Glomerular visceral epithelial cell (primary cell): ENCODE data around the gene CD300E.
"Not testable (repeated sequence)": the region's sequence is repeated elsewhere in the genome, so short reads cannot be mapped to it uniquely, and the experiment has no call there.

Experiments used
- DNase-seq: peaks from one replicate; pipeline ENCODE4 v3.0.0-alpha.2; 2016; ENCODE audit errors: extremely low spot score

The CD300E gene

GRCh38 chr17:74623693-74624093 is at the start of gene CD300E:
Gene CD300E (minus strand): TSS chr17:74623738. CDS start chr17:74623621, 117 bp downstream.
- no peak for DNase-seq

- peak; percentile 61 for DNase-seq
Measured at GRCh38 chr17:74671031-74671771, 47.7 kb upstream of the CD300E start.

GRCh38 chr17:74670329-74670728 is 46.8 kb upstream of the CD300E start:
- no peak for DNase-seq

- no peak for DNase-seq
Measured at GRCh38 chr17:74663561-74663960, 40.0 kb upstream of the CD300E start.

- no peak for DNase-seq
Measured at GRCh38 chr17:74659889-74660288, 36.4 kb upstream of the CD300E start.

DNA sequence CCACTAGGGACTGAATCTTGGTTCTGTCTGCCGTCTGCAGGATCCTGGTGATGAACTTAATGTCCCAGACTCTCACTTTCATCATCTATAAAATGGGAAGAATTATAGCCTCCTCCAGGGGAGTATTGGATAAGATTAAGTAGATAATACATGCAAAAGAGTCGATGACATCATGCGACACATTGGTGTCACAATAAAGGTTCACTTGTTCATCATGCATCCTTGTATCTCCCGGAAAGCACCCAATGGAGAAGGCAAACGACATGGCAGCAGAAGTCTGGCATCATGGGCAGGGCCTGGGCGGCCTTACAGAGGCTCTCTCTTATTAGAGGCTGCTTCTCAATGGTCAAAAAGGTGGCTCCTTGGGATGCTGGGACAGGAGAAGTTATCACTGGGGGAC is 35.1 kb upstream of the CD300E start:
- DNase-seq = no peak

DNA sequence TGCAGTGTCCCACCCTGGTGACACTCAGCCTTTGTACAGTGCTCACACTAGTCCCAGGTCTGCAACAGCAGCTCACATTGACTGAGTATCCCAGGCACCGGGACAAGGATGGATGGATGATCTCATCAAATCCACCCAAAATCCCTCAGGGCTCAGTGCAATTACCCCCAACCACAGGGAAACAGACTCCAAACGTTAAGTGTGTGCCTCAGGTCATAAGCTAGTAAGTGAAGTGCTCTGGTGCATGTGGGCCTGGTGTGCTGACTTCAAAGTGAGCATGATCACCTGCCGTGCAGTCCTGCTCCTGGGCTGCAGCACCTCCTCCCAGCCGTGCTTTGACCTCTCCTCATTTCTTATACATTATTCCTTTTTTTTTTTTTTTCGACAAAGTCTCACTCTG is 31.2 kb upstream of the CD300E start:
- DNase-seq = no peak

GRCh38 chr17:74652020-74652419 is 28.5 kb upstream of the CD300E start:
- no peak for DNase-seq

- no peak for DNase-seq
Measured at GRCh38 chr17:74649909-74650308, 26.4 kb upstream of the CD300E start.

DNA sequence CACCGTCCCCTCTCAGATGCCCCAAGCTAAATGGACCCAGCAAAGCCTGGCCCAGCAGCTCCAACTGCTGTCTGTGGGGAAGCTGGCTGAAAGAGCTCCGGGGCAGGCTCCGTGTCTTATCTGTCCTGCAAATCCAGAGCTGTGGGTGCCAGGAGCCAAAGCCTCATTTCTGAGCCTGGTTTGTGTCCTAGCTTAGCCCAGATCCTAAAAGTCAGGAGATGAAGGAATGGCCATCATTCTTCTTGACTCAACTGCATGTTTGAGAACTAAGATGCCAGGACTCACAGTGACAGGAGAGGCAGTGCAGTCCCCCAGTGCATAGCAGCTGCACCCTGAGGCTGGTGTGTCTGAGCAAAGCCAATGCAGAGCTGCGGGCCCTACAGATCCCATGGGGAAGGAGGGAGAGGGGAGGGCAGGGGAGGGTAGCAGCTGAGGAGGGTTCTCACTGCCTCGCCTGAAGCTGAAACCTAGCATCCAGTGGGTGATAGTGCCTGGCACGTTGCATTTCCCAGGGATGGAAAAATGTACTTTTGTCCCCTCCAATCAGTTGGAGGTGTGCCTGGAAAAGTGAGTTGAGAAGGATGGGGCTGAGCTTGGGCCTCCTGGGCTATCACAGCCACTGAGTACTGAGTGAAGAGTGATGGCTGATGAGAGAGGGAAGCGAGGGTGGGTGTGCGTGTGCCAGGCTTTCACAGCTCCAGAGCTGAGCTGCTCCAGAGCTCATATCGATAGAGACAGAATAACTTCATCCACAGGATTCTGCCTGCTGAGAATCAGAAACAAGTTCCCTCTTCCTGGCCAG is 24.5 kb upstream of the CD300E start:
- no peak for DNase-seq

GRCh38 chr17:74646231-74646630 is 22.7 kb upstream of the CD300E start:
- peak; percentile 13 for DNase-seq

- no peak for DNase-seq
Measured at GRCh38 chr17:74645010-74645409, 21.5 kb upstream of the CD300E start.

DNA sequence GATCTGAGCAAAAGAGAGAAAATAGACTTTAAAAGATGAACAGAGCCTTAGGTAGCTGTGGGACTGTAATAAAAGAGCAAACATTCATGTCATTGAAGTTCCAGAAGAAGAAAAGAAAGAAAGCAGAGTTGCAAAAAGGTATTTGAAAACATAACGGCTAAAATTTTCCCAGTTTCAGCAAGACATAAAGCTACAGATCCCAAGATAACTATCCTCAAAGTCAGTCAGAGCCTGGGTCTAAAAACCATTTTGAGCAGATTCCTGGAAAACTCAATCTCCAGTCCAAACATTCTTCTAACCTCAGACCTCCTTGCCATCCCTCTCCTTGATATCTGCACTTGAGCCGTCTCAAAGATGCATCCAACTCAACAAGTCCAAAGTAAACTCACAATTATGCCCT is 20.9 kb upstream of the CD300E start:
- DNase-seq = no peak

- DNase-seq = no peak
Measured at GRCh38 chr17:74643826-74644225, 20.3 kb upstream of the CD300E start.

- no peak for DNase-seq
Measured at GRCh38 chr17:74642995-74643394, 19.5 kb upstream of the CD300E start.

GRCh38 chr17:74642556-74642955 is 19.0 kb upstream of the CD300E start:
- no peak for DNase-seq

DNA sequence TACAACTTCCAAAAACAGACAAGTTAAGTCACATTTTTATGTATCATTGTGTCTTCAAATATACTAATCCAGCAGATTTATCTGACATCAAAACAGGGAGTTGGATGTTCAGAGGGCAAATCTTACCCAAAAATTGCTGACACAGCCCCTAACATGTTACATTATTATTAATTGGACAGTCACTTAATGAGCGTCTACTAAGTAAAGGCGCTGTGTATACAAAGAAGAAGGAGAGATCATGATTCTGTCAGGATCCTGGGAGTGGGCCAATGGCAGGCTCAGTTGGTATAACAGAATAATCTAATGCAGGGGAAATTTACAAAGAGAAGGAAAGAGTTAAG is 18.4 kb upstream of the CD300E start:
- no peak for DNase-seq

- no peak for DNase-seq
Measured at GRCh38 chr17:74641224-74641957, 17.9 kb upstream of the CD300E start.

GRCh38 chr17:74639704-74640151 is 16.2 kb upstream of the CD300E start:
- DNase-seq = no peak

DNA sequence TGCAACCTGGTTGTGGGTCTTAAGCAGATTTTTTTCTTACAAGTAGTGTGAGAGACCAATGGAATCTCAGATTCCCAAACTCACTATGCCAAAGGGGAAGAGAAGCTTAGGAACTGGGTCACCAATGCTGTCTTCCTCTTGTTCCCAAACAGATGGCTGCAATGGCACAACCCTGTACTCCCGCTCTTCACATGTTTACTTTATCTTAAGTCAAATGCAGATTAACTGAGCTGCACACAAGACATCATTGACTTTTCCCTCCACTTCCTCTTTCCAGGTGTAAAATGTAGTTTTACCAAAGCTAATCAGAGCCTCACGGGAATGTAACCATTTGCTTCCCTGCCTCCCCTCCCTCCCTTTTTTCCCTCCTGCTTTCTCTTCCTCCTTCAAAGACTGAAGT is 14.4 kb upstream of the CD300E start:
- no peak for DNase-seq

DNA sequence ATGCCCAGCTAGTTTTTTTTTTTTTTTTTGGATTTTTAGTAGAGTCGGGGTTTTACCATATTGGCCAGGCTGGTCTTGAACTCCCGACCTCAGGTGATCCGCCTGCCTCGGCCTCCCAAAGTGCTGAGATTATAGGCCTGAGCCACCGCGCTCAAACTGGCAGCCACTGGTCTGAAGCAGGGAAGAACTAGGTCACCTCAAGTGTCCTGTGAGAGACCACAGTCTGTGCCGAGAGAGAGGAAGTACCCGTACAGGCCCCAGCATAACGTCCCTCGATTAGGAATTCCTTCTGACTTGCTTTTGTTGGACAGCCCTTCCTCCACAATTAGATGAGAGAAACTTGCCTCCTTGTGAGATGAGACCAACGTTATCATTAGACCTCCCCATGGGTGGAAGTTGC is 13.7 kb upstream of the CD300E start:
- DNase-seq = no peak

DNA sequence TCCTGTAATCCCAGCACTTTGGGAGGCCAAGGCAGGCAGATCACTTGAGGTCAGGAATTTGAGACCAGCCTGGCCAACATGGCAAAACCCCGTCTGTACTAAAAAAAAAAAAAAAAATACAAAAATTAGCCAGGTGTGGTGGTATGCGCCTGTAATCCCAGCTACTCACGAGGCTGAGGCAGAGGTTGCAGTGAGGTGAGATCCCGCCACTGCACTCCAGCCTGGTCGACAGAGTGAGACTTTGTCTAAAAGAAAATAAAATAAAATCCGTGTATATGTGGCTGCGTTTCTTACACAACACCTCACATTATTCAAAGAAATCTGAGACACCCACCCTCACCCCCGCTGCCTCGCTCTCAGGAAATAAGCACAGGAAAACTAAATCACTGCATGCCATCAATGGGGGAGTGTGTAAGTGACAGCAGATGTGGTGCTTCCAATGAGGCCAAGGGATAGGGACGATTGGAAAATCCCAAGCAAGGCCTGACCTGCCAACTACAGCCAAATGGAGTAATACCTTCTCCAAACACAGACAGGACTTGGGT is 13.1 kb upstream of the CD300E start:
- DNase-seq = not testable (repeated sequence)
